HG02678 (cell line): ENCODE measurements around the gene OR6P1.

Experiments used
- ATAC-seq: cut with Tn5 transposase; IDR thresholded peaks from one replicate; pipeline ENCODE4 v1.9.1; 2021; ENCODE audit warnings: mild to moderate bottlenecking, moderate library complexity; ENCODE audit not compliant: unreplicated experiment

OR6P1 gene

GRCh38 chr1:158520021-158520420 lies 50.4 kb downstream of the OR6P1 start:
- no peak for ATAC-seq

DNA sequence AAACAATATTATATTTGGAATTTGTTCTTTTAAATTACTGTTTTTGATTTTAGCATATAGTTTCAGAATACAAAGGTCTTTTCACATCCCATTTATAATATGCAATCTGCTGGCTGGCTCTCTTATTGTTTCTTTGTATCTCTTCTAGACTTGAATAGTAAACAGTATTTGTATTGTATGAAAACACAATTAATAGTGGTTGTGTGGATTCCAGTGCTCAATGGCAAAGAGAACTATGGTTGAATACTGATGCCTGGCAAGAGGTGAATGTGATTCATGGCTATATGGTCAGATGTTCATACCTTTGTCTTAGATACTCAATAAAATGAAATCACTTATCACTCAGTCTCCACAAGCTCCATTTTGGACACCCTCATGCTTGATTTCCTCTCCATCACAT lies 53.4 kb downstream of the OR6P1 start:
- no peak for ATAC-seq
